Testis (tissue), 3 donors: Measurements from ENCODE around the gene CAMTA1. TPM values are rescaled to one million over a fixed set of nuclear protein-coding genes. Genes with fewer than 3 reads are reported as not detected.

ENCODE experiments used
- DNase-seq: peaks from one replicate; pipeline ENCODE4 v3.0.0-alpha.2; 2019
- H3K27ac ChIP-seq, 2 donors: fragments of 200-600 bp; sonication (generic); one replicate each; pipeline ENCODE4 v1.5.1; 2019
- H3K27me3 ChIP-seq: fragments of 200-600 bp; sonication (generic); one replicate; pipeline ENCODE4 v1.5.1; 2019
- H3K36me3 ChIP-seq: fragments of 200-600 bp; sonication (generic); one replicate; pipeline ENCODE4 v1.5.1; 2017; ENCODE audit warnings: low read depth; ENCODE audit errors: missing control alignments
- H3K4me1 ChIP-seq: fragments of 200-600 bp; sonication (generic); one replicate; pipeline ENCODE4 v1.5.1; 2019
- H3K4me3 ChIP-seq, 2 donors: fragments of 200-600 bp; sonication (generic); one replicate each; pipeline ENCODE4 v1.5.1; 2017 to 2019
- H3K9me3 ChIP-seq: fragments of 200-600 bp; sonication (generic); one replicate; pipeline ENCODE4 v1.5.1; 2017
- CTCF ChIP-seq, 3 experiments: fragments of 450-650 bp in 2 of 3; fragments of 200-600 bp in 1 of 3; sonication (generic) in 1 of 3; IDR thresholded peaks; one replicate each; pipeline ENCODE4 v1.5.1; 2016 to 2019; ENCODE audit warnings: antibody characterized with exemption in 3 of 3, mild to moderate bottlenecking in 2 of 3, moderate library complexity in 1 of 3
- POLR2A ChIP-seq: fragments of 450-650 bp; IDR thresholded peaks from one replicate; pipeline ENCODE4 v1.6.1; 2017; ENCODE audit warnings: antibody characterized with exemption, mild to moderate bottlenecking, moderate library complexity
- WGBS, 2 donors: methylation state at CpG; one replicate each; pipeline ENCODE4 v1.1.5; 2018; 5-methylcytosine and 5-hydroxymethylcytosine counted together
- intact Hi-C: fragments of 100-400 bp; cut with DNase I; formaldehyde crosslinking; loops from one replicate; pipeline ENCODE4 v1.15.1; 2023; ENCODE audit warnings: low total_unique reads
- polyA plus RNA-seq: library from polyadenylated mRNA; stranded (reverse); fragments of 350-450 nt; fragmentation: Illumina TruSeq; extraction: RNeasy Lipid Tissue Mini Kit (QIAGEN cat#74804); gene quantifications from one replicate; pipeline ENCODE4 v1.2.3, GENCODE V29; 2014; ENCODE audit warnings: low read depth, low replicate concordance; ENCODE audit not compliant: insufficient read depth
- total RNA-seq, 2 donors: library from RNA; depleted of rRNA; stranded (reverse); fragments of >200 nt; gene quantifications; one replicate each; pipeline ENCODE4 v1.2.3, GENCODE V29; 2016

Gene CAMTA1
- total and polyA plus RNA-seq, 3 donors from 2014 or later, result 116 to 158 (median 119) TPM

- H3K36me3 ChIP-seq, result no peaks in the 10 kb centered on the region
- no peaks in the 10 kb centered on the region for H3K9me3 ChIP-seq
- intact Hi-C loops, result no loop called here
- H3K4me1 ChIP-seq, result peaks cover 14% of the 10 kb centered on the region
- 1 to 6% methylated on average over 13 to 34 of the region's 90 CpGs for WGBS, 2 donors
- H3K4me3 ChIP-seq, result peak within 1 kb of the TSS; percentile 66 to 72
- DNase-seq, result peak; percentile 96
- H3K27ac ChIP-seq, result peak within 1 kb of the TSS; percentile 93 to 97
- no peaks in the 10 kb centered on the region for H3K27me3 ChIP-seq
- TF ChIP-seq POLR2A (no peak), CTCF (IDR thresholded peaks at IDR 0.05) (peak in 1 of 3 experiments; percentile 6)
Measured at GRCh38 chr1:7783826-7784491, 998.7 kb downstream of the CAMTA1 start, which contains the start of gene PER3. TSS of gene PER3 (plus strand) at chr1:7784291. CDS start at chr1:7784878, 587 bp downstream.

GRCh38 chr1:7784492-7785071, 999.3 kb downstream of the CAMTA1 start:
- Histone ChIP-seq H3K27me3 (no peaks in the 10 kb centered on the region), H3K36me3 (no peaks in the 10 kb centered on the region), H3K4me3 (peak overlapping the region; percentile 66 to 68), H3K9me3 (no peaks in the 10 kb centered on the region), H3K27ac (peak overlapping the region; percentile 93 to 97), H3K4me1 (peaks cover 14% of the 10 kb centered on the region)
- 34 to 40% methylated on average over 51 to 52 of the region's 52 CpGs for WGBS, 2 donors
- DNase-seq, result peak; percentile 31
- no peak for TF ChIP-seq CTCF (IDR thresholded peaks at IDR 0.05)
- TF ChIP-seq POLR2A, result no peak
- intact Hi-C loops, result no loop called here

GRCh38 chr1:7785108-7785507, 999.9 kb downstream of the CAMTA1 start:
- intact Hi-C loops, result no loop called here
- no peak for TF ChIP-seq CTCF (IDR thresholded peaks at IDR 0.05)
- no peak for TF ChIP-seq POLR2A
- Histone ChIP-seq H3K36me3 (no peaks in the 10 kb centered on the region), H3K9me3 (no peaks in the 10 kb centered on the region), H3K4me3 (peak overlapping the region; percentile 66 to 68), H3K27me3 (no peaks in the 10 kb centered on the region), H3K4me1 (peaks cover 14% of the 10 kb centered on the region), H3K27ac (peak overlapping the region; percentile 93 to 97)
- no peak for DNase-seq
- 64 to 69% methylated on average over 7 of the region's 7 CpGs for WGBS, 2 donors

GRCh38 chr1:7786795-7787194, 1001.5 kb downstream of the CAMTA1 start:
- no peak overlapping the region for H3K4me3 ChIP-seq
- no peak for TF ChIP-seq CTCF (IDR thresholded peaks at IDR 0.05)
- TF ChIP-seq POLR2A, result no peak
- WGBS, 2 donors, result 49 to 73% methylated on average over 5 of the region's 5 CpGs

More at GRCh38 chr1:7786795-7787194, 1001.5 kb downstream of the CAMTA1 start:
- H3K36me3 ChIP-seq, result no peaks in the 10 kb centered on the region
- no peaks in the 10 kb centered on the region for H3K27me3 ChIP-seq
- H3K4me1 ChIP-seq, result peaks cover 14% of the 10 kb centered on the region
- H3K9me3 ChIP-seq, result no peaks in the 10 kb centered on the region
- intact Hi-C loops, result no loop called here
- no peak overlapping the region for H3K27ac ChIP-seq
- no peak for DNase-seq
